Mesendoderm (in vitro differentiated cells): ENCODE measurements around the gene MAP3K21.

Experiments
- DNase-seq: peaks from one replicate; pipeline ENCODE4 v3.0.0; 2013
- H2AK5ac ChIP-seq: 2 replicates; pipeline ENCODE4 v1.6.1; 2013; ENCODE audit warnings: low read length, inconsistent platforms
- H2BK120ac ChIP-seq: 2 replicates; pipeline ENCODE4 v1.6.1; 2013; ENCODE audit warnings: low read depth, mild to moderate bottlenecking, low read length, moderate library complexity, mixed read lengths
- H2BK15ac ChIP-seq: replicated peaks from 2 replicates; pipeline ENCODE4 v1.6.1; 2013; ENCODE audit warnings: low read depth, mild to moderate bottlenecking, moderate library complexity
- H2BK5ac ChIP-seq: 2 replicates; pipeline ENCODE4 v1.6.1; 2013; ENCODE audit warnings: low read length, inconsistent platforms
- H3K18ac ChIP-seq: 2 replicates; pipeline ENCODE4 v1.6.1; 2013; ENCODE audit warnings: mild to moderate bottlenecking, low read length, mixed read lengths
- H3K23ac ChIP-seq: one replicate; pipeline ENCODE4 v1.6.1; 2013; ENCODE audit warnings: low read length
- H3K27ac ChIP-seq: 2 replicates; pipeline ENCODE4 v1.5.1; 2013; ENCODE audit warnings: low read depth, mild to moderate bottlenecking, inconsistent platforms, low read length, moderate library complexity
- H3K27me3 ChIP-seq: 2 replicates; pipeline ENCODE4 v1.6.1; 2013; ENCODE audit warnings: low read length, control low read depth, mild to moderate bottlenecking, inconsistent platforms; ENCODE audit not compliant: insufficient read depth, poor library complexity
- H3K36me3 ChIP-seq: 2 replicates; pipeline ENCODE4 v1.6.1; 2013; ENCODE audit warnings: low read length, inconsistent platforms; ENCODE audit not compliant: control insufficient read depth, insufficient read depth
- H3K4ac ChIP-seq: one replicate; pipeline ENCODE4 v1.6.1; 2013; ENCODE audit warnings: low read depth, mild to moderate bottlenecking, low read length, moderate library complexity
- H3K4me1 ChIP-seq: 2 replicates; pipeline ENCODE4 v1.6.1; 2013; ENCODE audit warnings: low read depth, low read length, inconsistent platforms; ENCODE audit not compliant: control insufficient read depth
- H3K4me2 ChIP-seq: 2 replicates; pipeline ENCODE4 v1.6.1; 2013; ENCODE audit warnings: low read length
- H3K4me3 ChIP-seq: 2 replicates; pipeline ENCODE4 v1.5.1; 2013; ENCODE audit warnings: mild to moderate bottlenecking, low read length
- H3K56ac ChIP-seq: one replicate; pipeline ENCODE4 v1.6.1; 2013; ENCODE audit warnings: low read length
- H3K79me1 ChIP-seq: 2 replicates; pipeline ENCODE4 v1.6.1; 2013; ENCODE audit warnings: low read length, inconsistent platforms
- H3K79me2 ChIP-seq: 2 replicates; pipeline ENCODE4 v1.6.1; 2013; ENCODE audit warnings: mild to moderate bottlenecking, low read length; ENCODE audit not compliant: control insufficient read depth, insufficient read depth
- H3K9ac ChIP-seq: 2 replicates; pipeline ENCODE4 v1.6.1; 2013; ENCODE audit warnings: low read length, inconsistent platforms
- H4K5ac ChIP-seq: one replicate; pipeline ENCODE4 v1.6.1; 2013; ENCODE audit warnings: low read length
- H4K8ac ChIP-seq: one replicate; pipeline ENCODE4 v1.6.1; 2013; ENCODE audit warnings: low read depth, mild to moderate bottlenecking, control low read depth, low read length, moderate library complexity
- WGBS: extraction: QIAGEN DNeasy Blood & Tissue Kit; methylation state at CpG from one replicate; pipeline ENCODE4 v1.1.7; 2013; ENCODE audit warnings: low lambda C conversion rate, missing lambda C conversion rate; ENCODE audit not compliant: insufficient coverage; ENCODE audit errors: extremely low coverage; 5-methylcytosine and 5-hydroxymethylcytosine counted together

The MAP3K21 gene

DNA sequence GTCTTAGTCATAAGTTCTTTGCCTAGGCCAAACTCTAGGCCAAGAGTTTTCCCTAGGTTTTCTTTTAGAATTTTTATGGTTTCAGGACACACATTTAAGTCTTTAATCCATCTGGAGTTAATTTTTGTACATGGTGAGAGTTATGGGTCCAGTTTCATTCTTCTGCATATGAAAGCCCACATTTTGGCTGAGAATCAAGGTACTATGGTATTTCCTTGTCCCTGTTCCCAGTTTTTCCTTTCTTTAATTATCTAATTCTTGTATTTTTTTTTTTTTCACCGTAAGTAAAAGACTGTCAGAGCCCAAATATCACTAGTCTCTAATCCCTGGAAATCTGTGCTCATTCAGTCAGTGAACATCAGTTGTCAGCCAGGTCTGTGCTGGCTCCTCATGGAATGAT lies 105.4 kb downstream of the MAP3K21 start:
- H3K23ac ChIP-seq = no peak overlapping the region
- no CpG with 5 or more reads among the region's 1 CpG for whole genome bisulfite sequencing
- H3K18ac ChIP-seq = no peak overlapping the region
- H3K56ac ChIP-seq = no peak overlapping the region
- H3K27me3 ChIP-seq = no peaks in the 10 kb centered on the region
- no peak overlapping the region for H2BK5ac ChIP-seq
- H4K8ac ChIP-seq = no peak overlapping the region
- no peaks in the 10 kb centered on the region for H3K4me1 ChIP-seq
- H3K4me3 ChIP-seq = no peak overlapping the region
- H4K5ac ChIP-seq = no peak overlapping the region
- H3K4ac ChIP-seq = no peak overlapping the region
- DNase-seq = no peak
- no peak overlapping the region for H3K27ac ChIP-seq
- no peak overlapping the region for H3K4me2 ChIP-seq
- H2AK5ac ChIP-seq = no peak overlapping the region
- H3K9ac ChIP-seq = no peak overlapping the region
- no peaks in the 10 kb centered on the region for H3K79me2 ChIP-seq
- H3K36me3 ChIP-seq = no peaks in the 10 kb centered on the region
- H2BK15ac ChIP-seq = no peak overlapping the region
- no peak overlapping the region for H2BK120ac ChIP-seq
- no peaks in the 10 kb centered on the region for H3K79me1 ChIP-seq

DNA sequence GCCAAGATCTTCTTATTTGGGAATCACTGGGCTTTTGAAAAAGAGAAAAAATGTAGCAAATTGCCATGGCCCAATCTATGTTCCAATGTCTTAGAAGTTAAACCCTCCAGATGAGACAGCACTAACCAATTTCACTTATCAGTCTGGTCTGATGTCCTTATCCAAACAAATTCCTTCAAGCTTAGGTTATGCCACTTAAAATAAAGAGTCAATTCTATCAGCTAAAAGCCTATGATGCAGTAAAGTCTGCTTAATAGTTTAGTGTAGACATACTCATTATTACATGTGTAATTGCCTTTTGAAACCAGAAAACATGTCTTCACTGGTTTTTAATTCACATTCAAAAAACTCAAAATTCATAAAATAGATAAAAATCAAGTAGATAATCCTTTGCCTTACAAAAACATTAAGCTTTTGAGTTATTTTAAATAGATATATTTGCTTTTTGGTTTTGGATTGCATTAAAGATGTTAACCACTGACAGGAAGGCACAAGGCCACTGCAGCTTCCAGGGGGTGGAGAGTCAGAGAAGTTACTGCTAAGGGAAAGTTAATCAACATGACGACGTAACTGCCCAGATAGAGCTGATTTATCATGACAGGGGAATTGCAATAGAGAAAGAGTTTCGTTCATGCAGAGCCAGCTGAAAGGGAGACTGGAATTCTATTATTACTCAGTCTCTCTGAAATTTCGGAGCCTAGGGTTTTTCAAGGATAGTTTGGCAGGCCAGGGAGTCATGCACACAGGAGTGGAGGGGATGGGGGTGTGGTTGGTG lies 106.1 kb downstream of the MAP3K21 start:
- no peak overlapping the region for H3K9ac ChIP-seq

More for the DNA sequence above, 106.1 kb downstream of the MAP3K21 start:
- no peak overlapping the region for H3K4ac ChIP-seq
- H4K8ac ChIP-seq = no peak overlapping the region
- no peaks in the 10 kb centered on the region for H3K4me1 ChIP-seq
- H4K5ac ChIP-seq = no peak overlapping the region
- no peaks in the 10 kb centered on the region for H3K79me2 ChIP-seq
- no peak overlapping the region for H2BK120ac ChIP-seq
- H3K23ac ChIP-seq = no peak overlapping the region
- no peak overlapping the region for H2BK5ac ChIP-seq
- H3K56ac ChIP-seq = no peak overlapping the region
- no CpG with 5 or more reads among the region's 4 CpGs for WGBS
- no peak for DNase-seq
- H3K18ac ChIP-seq = no peak overlapping the region
- H3K27ac ChIP-seq = no peak overlapping the region
- H3K27me3 ChIP-seq = no peaks in the 10 kb centered on the region
- H3K4me3 ChIP-seq = no peak overlapping the region
- no peak overlapping the region for H3K4me2 ChIP-seq
- H3K36me3 ChIP-seq = no peaks in the 10 kb centered on the region
- no peak overlapping the region for H2BK15ac ChIP-seq
- no peaks in the 10 kb centered on the region for H3K79me1 ChIP-seq
- no peak overlapping the region for H2AK5ac ChIP-seq
